Measurements from ENCODE around the gene SLC17A3.

The SLC17A3 gene

GRCh38 chr6:25892877-25893276, 18.8 kb upstream of the SLC17A3 start:
- no peak overlapping the region for H3K27ac ChIP-seq
- no peak for DNase-seq (ENCODE audit: low read depth, low spot score)

DNA sequence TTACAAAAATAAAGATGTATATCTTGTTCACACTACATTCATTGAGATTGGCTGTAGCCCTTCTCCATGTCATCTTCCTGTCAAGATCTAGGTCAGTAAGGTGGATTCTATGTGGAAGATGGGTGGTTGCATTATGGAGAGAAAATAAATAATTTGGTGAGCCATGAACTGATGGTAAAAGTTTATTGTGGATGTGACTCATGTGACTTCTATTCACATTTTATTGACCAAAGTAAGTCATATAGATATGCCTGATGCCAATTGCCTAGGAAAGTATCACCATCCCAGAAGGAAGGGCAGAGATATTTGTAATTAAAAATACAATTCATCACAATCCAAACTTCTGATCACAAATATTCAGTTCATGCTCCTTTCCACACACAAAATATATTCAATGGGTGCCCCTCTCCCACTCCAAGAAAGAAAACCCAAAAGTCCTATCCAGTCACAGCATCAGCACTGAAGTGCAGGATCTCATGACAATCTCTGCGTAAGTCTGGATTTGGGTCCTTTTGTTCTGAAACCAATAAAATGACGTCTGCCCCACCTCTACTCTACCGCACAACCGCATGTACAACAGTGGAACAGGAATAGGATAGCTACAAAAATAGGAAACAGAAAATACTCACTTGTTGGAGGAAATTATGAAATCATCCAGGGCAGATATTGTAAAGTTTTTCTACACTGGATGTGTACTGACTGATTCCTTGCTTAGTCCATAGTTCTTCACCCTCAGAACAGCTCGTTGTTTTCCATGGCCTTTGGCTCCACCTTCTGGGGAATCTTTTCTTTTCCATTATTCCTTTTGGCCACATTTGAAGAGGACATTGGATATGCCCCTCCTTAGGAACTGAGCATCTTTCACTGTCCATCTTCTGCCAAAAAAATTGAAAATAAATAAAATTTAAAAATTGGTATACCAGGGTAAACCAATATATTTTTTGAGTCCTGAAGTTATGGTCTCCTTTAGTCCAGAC, 16.1 kb upstream of the SLC17A3 start:
- H3K27ac ChIP-seq = no peak overlapping the region
- DNase-seq (ENCODE audit: low read depth, low spot score) = no peak

DNA sequence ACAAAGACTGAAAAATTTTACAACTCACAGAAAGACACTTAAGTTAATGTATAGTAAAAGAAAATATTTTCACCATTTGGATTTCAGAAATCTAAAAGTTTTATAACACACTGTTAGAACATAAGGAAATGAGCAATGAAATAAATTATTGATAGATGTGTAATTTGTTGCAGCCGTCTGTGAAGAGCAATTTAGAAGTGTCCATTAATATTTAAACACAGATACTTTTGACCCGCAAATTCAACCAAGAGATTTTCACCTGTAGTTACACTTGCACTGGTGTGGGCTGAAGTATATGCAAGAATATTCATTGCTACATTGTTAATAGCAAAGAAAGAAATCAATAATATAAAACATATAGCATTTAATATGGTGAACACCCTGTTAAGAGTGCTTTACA, 14.6 kb upstream of the SLC17A3 start:
- no peak overlapping the region for H3K27ac ChIP-seq
- no peak for DNase-seq (ENCODE audit: low read depth, low spot score)

DNA sequence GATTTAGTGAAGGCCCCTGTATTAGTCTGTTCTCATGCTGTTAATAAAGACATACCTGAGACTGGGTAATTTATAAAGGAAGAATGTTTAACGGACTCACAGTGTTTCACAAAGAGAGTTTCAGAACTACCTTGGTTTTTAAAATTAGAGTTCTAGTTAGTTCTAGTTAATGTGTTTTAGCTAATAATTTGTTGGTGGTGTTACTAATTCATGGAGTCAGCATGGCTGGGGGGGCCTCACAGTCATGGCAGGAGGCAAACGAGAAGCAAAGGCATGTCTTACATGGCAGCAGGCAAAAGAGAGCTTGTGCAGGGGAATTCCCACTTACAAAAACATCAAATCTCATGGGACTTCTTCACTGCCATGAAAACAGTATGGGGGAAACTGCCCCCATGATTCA, 12.0 kb upstream of the SLC17A3 start:
- no peak overlapping the region for H3K27ac ChIP-seq
- no peak for DNase-seq (ENCODE audit: low read depth, low spot score)

DNA sequence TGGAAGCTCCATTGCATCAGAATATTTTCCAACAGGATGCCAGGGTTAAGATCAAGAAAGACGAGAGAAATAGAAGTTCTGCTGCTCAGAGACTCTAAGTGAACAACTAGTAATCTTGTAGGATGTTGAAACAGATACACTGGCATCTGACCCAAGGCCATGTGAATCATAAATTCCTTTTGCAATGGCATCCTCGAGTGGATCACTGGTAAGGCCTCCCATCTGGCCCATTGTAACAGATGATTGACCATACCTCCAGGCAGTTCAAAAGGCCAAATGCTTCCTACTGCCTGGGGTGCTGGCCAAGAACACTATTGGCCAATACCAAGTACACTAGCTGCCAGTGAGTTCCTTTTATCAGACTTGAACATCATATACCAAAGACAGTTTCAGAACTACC, 9.9 kb upstream of the SLC17A3 start:
- H3K27ac ChIP-seq = peak overlapping the region; percentile 10
- no peak for DNase-seq (ENCODE audit: low read depth, low spot score)

DNA sequence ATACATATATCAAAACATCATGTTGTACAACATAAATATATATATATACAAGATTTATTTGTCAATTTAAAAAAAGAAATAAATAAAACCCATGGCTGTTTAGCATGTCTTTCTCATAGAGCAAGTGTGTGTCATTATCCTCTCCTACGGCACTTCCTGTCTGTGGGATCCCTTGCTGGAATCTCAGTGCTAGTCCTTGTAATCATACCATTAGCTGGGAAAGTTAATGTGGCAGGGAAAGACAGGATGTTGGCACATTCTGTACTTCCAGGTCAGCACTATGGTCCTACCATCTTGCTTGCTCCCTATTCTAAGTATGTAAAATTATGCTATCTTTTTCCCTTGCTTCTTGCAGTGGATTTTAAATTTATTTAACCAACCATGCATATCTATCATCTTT, 9.5 kb upstream of the SLC17A3 start:
- H3K27ac ChIP-seq = peak overlapping the region; percentile 10
- DNase-seq (ENCODE audit: low read depth, low spot score) = no peak

DNA sequence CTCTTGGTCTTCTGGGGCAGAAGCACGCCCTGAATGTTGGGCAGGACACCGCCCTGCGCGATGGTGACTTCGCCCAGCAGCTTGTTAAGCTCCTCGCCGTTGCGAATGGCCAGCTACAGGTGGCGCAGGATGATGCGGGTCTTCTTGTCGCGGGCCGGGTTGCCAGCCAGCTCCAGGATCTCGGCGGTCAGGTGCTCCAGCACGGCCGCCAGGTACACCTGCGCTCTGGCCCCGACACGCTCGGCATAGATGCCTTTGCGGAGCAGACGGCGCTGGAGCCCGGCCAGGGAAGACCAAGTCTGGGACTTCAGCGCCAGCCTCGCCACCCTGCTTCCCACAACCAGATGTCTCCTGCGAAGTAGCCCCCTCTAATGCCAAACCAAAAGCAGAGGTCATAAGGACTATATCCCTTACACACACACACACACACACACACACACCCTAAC, 8.0 kb upstream of the SLC17A3 start:
- no peak overlapping the region for H3K27ac ChIP-seq
- DNase-seq (ENCODE audit: low read depth, low spot score) = no peak

- DNase-seq (ENCODE audit: low read depth, low spot score) = no peak
- no peak overlapping the region for H3K27ac ChIP-seq
Measured at GRCh38 chr6:25880601-25881000, 6.6 kb upstream of the SLC17A3 start.

DNA sequence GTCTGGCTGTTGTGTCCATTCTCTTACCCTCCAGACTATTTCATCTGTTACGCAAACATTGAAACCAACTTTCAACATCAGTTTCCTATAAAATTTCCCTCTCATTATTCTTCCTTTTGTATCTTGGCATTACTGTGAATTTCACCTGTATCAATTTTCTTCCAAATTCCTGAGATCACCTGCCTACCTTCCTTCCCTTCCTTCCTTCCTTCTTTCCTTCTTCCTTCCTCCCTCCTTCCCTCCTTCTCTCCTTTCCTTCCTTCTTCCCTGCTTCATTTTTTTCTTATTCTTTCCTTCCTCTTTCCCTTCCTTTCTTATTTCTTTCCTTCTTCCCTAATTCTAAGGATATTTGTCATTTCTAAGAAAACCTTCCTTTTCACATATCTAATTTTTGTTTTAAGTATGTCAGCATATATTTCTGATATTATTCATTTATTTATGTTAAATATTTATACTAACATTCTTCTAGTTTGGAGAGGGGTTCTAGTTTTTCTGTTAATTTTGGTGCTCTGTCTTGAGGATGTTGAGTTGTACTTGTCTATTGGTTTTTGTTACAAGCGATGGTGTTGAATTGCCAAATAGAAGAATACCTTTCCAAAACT, 4.8 kb upstream of the SLC17A3 start:
- H3K27ac ChIP-seq = no peak overlapping the region
- DNase-seq (ENCODE audit: low read depth, low spot score) = no peak

- no peak for DNase-seq (ENCODE audit: low read depth, low spot score)
- no peak overlapping the region for H3K27ac ChIP-seq
Measured at GRCh38 chr6:25875926-25876602, 2.0 kb upstream of the SLC17A3 start.

GRCh38 chr6:25875563-25875905, 1.5 kb upstream of the SLC17A3 start:
- DNase-seq (ENCODE audit: low read depth, low spot score) = no peak
- H3K27ac ChIP-seq = no peak overlapping the region

- H3K27ac ChIP-seq = no peak overlapping the region
- DNase-seq (ENCODE audit: low read depth, low spot score) = no peak
Measured at GRCh38 chr6:25874822-25875562, 949 bp upstream of the SLC17A3 start.

DNA sequence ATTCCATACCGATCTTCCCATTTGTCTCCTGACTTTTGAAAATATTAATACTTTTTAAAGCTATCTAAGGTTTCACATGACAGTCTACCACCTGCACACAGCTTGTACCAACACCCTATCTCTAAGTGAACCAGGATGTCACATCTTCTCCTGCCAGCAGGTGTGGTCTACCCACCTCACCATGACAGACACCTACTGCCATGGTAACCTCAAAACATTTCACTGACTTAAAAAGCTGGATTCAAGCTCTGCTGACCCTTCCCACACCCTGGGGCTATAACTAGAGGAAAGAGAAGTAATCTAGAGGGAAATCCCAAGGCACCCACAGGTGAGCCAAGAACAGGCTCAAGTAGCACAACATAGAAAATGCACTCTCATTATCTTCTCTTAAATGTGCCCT, 1.2 kb downstream of the SLC17A3 start:
- no peak overlapping the region for H3K27ac ChIP-seq
- DNase-seq (ENCODE audit: low read depth, low spot score) = no peak

- no peak for DNase-seq (ENCODE audit: low read depth, low spot score)
Measured at GRCh38 chr6:25869840-25870239, 4.2 kb downstream of the SLC17A3 start.

GRCh38 chr6:25868436-25869183, 5.4 kb downstream of the SLC17A3 start:
- H3K27ac ChIP-seq = no peak overlapping the region
- DNase-seq (ENCODE audit: low read depth, low spot score) = no peak

More at GRCh38 chr6:25869840-25870239, 4.2 kb downstream of the SLC17A3 start:
- no peak overlapping the region for H3K27ac ChIP-seq

DNA sequence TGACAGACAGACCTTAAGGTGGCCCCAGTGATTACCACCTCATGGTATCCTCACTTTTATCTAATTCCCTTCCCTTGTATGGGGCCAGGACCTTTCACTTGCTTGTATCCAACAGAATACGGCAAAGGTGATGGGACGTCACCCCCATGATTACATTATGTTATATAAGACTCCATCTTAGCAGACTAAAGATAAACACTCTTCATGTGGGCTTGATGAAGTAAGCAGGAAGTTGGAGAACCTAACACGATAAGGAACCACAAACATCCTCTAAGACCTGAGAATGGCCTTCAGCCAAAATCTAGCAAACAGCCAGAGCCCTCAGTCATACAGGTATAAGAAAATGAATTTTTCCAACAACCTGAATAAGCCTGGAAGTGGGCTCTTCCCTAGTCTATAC, 8.0 kb downstream of the SLC17A3 start:
- H3K27ac ChIP-seq = no peak overlapping the region
- no peak for DNase-seq (ENCODE audit: low read depth, low spot score)

- no peak overlapping the region for H3K27ac ChIP-seq
- no peak for DNase-seq (ENCODE audit: low read depth, low spot score)
Measured at GRCh38 chr6:25863360-25863759, 10.7 kb downstream of the SLC17A3 start.

- no peak for DNase-seq (ENCODE audit: low read depth, low spot score)
Measured at GRCh38 chr6:25862199-25862598, 11.8 kb downstream of the SLC17A3 start.

GRCh38 chr6:25852756-25853155, 21.3 kb downstream of the SLC17A3 start:
- no peak overlapping the region for H3K27ac ChIP-seq
- DNase-seq (ENCODE audit: low read depth, low spot score) = no peak

More at GRCh38 chr6:25862199-25862598, 11.8 kb downstream of the SLC17A3 start:
- H3K27ac ChIP-seq = no peak overlapping the region

DNA sequence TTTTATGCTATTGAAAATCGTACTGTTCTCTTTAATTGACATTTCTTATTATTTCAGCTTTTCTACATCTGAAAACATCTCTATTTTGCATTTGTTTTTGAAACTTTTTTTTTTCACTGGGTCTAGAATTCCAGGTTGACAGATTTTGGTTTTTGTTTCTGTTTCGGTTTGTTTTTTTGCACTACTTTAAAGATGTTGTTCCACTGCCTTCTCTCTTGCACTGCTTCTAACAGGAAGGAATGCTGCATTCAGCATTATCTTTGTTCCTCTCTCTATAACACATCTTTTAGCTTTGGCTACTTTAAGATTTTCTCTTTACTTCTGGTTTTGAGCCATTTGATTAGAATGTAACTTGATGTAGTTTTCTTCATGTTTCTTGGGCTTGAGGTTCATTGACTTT, 22.1 kb downstream of the SLC17A3 start:
- no peak for DNase-seq (ENCODE audit: low read depth, low spot score)
- H3K27ac ChIP-seq = no peak overlapping the region

Measured in epithelial cell of prostate (primary cell).